ENCODE results near the gene ANGPTL8.

ANGPTL8 gene

GRCh38 chr19:11204076-11204602 lies 35.3 kb upstream of the ANGPTL8 start:
- no peak for DNase-seq

- no peak for DNase-seq
Measured at GRCh38 chr19:11204943-11205349, 34.5 kb upstream of the ANGPTL8 start.

- no peak for DNase-seq
Measured at GRCh38 chr19:11205939-11206570, 33.4 kb upstream of the ANGPTL8 start.

- DNase-seq, result no peak
Measured at GRCh38 chr19:11208561-11209471, 30.6 kb upstream of the ANGPTL8 start.

- no peak for DNase-seq
Measured at GRCh38 chr19:11209839-11210655, 29.4 kb upstream of the ANGPTL8 start.

- DNase-seq, result no peak
Measured at GRCh38 chr19:11210656-11210928, 28.8 kb upstream of the ANGPTL8 start.

- no peak for DNase-seq
Measured at GRCh38 chr19:11214387-11214786, 25.0 kb upstream of the ANGPTL8 start.

- no peak for DNase-seq
Measured at GRCh38 chr19:11221082-11221598, 18.3 kb upstream of the ANGPTL8 start.

- DNase-seq, result no peak
Measured at GRCh38 chr19:11223200-11223599, 16.2 kb upstream of the ANGPTL8 start.

- no peak for DNase-seq
Measured at GRCh38 chr19:11224429-11224828, 15.0 kb upstream of the ANGPTL8 start.

- DNase-seq, result no peak
Measured at GRCh38 chr19:11225172-11225571, 14.2 kb upstream of the ANGPTL8 start.

GRCh38 chr19:11225815-11226214 lies 13.6 kb upstream of the ANGPTL8 start:
- no peak for DNase-seq

GRCh38 chr19:11226716-11227166 lies 12.7 kb upstream of the ANGPTL8 start:
- DNase-seq, result no peak

GRCh38 chr19:11227195-11227886 lies 12.1 kb upstream of the ANGPTL8 start:
- no peak for DNase-seq

- no peak for DNase-seq
Measured at GRCh38 chr19:11230621-11231386, 8.6 kb upstream of the ANGPTL8 start.

GRCh38 chr19:11232555-11232954 lies 6.9 kb upstream of the ANGPTL8 start:
- DNase-seq, result no peak

GRCh38 chr19:11233073-11233472 lies 6.3 kb upstream of the ANGPTL8 start:
- DNase-seq, result no peak

GRCh38 chr19:11234486-11235075 lies 4.8 kb upstream of the ANGPTL8 start:
- no peak for DNase-seq

GRCh38 chr19:11236324-11237301 lies 2.8 kb upstream of the ANGPTL8 start:
- DNase-seq, result no peak

GRCh38 chr19:11237321-11237720 lies 2.1 kb upstream of the ANGPTL8 start:
- no peak for DNase-seq
